ENCODE measurements around the gene TPK1. TPM values are rescaled to one million over a fixed set of nuclear protein-coding genes. Genes with fewer than 3 reads are reported as not detected.

TPK1 gene
- polyA plus RNA-seq, 2 of the 4 experiments (the other 2 are of a cell fraction), result 1.4 to 2.5 TPM

GRCh38 chr7:144731661-144732351 is 104.0 kb downstream of the TPK1 start:
- DNase-seq (ENCODE audit: low read depth in 1 of 2, low spot score in 1 of 2), result no peak
- Histone ChIP-seq H3K4me1 (no peaks in the 10 kb centered on the region), H3K27ac (no peak overlapping the region), H3K9me3 (no peaks in the 10 kb centered on the region), H3K4me3 (no peak overlapping the region), H3K4me2 (no peak overlapping the region)
- TF ChIP-seq GATA3 (IDR thresholded peaks at IDR 0.05; ENCODE audit: borderline replicate concordance), result no peak
- no peak for TF ChIP-seq POLR2A (IDR thresholded peaks at IDR 0.05; ENCODE audit: low read length)
- TF ChIP-seq POLR2AphosphoS2 (conservative IDR thresholded peaks at IDR 0.05; ENCODE audit: low read length), result no peak
- TF ChIP-seq ZNF302 (CRISPR knock-in tag; IDR thresholded peaks at IDR 0.05), result no peak
- no peak for TF ChIP-seq RARB (CRISPR knock-in tag; IDR thresholded peaks at IDR 0.05)
- no peak for TF ChIP-seq ZSCAN20 (CRISPR knock-in tag; IDR thresholded peaks at IDR 0.05)
- TF ChIP-seq FOSL2 (IDR thresholded peaks at IDR 0.05), result no peak
- no peak for TF ChIP-seq FOSL2 (CRISPR knock-in tag; IDR thresholded peaks at IDR 0.05)
- TF ChIP-seq EP300 (IDR thresholded peaks at IDR 0.05), result no peak
- TF ChIP-seq, protein P1, sequence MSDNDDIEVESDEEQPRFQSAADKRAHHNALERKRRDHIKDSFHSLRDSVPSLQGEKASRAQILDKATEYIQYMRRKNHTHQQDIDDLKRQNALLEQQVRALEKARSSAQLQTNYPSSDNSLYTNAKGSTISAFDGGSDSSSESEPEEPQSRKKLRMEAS (IDR thresholded peaks at IDR 0.05), result no peak
- TF ChIP-seq RNF2 (IDR thresholded peaks at IDR 0.05; ENCODE audit: borderline replicate concordance, low read depth), result no peak
- TF ChIP-seq HOXB13 (CRISPR knock-in tag; IDR thresholded peaks at IDR 0.05; ENCODE audit: low read depth), result no peak
- no peak for TF ChIP-seq E2F6 (IDR thresholded peaks at IDR 0.05; ENCODE audit: borderline replicate concordance, low read depth)
- no peak for FAIRE-seq
- ChIA-PET POLR2A (no interaction called here), CTCF (interaction anchor here (0.7 kb wide), 1 partner anchor 16 kb away, joined by 3 read pairs; no protein-coding TSS in a partner anchor)
- WGBS (ENCODE audit: missing lambda C conversion rate), result 39% methylated on average over 6 of the region's 6 CpGs
- no peak for ATAC-seq

GRCh38 chr7:144730224-144730623 is 105.6 kb downstream of the TPK1 start:
- POLR2A ChIA-PET, result no interaction called here
- no peak overlapping the region for H3K27ac ChIP-seq
- WGBS (ENCODE audit: missing lambda C conversion rate), result 33% methylated on average over 3 of the region's 3 CpGs
- TF ChIP-seq HOXB13 (CRISPR knock-in tag; IDR thresholded peaks at IDR 0.05; ENCODE audit: low read depth), result no peak
- peak; percentile 64 for TF ChIP-seq MAFK (IDR thresholded peaks at IDR 0.05; ENCODE audit: partially characterized antibody)
- TF ChIP-seq JUN (IDR thresholded peaks at IDR 0.05), result no peak
- TF ChIP-seq FOSL2 (IDR thresholded peaks at IDR 0.05), result no peak
- no peak for TF ChIP-seq FOSL2 (CRISPR knock-in tag; IDR thresholded peaks at IDR 0.05)
- TF ChIP-seq ZC3H11A (IDR thresholded peaks at IDR 0.05), result no peak
- no peak for TF ChIP-seq BCL3 (IDR thresholded peaks at IDR 0.05)
- no peak for TF ChIP-seq SMC3 (IDR thresholded peaks at IDR 0.05)
- no peak for TF ChIP-seq NPAS2 (CRISPR knock-in tag; IDR thresholded peaks at IDR 0.05; ENCODE audit: borderline replicate concordance)
- DNase-seq (ENCODE audit: low read depth in 1 of 2, low spot score in 1 of 2), result no peak
- CTCF ChIA-PET, result interaction anchor here (0.8 kb wide), 1 partner anchor 10 kb away, joined by 3 read pairs; no protein-coding TSS in a partner anchor
- ATAC-seq, result no peak
- no peak overlapping the region for H3K4me2 ChIP-seq
- no peaks in the 10 kb centered on the region for H3K4me1 ChIP-seq
- no peaks in the 10 kb centered on the region for H3K9me3 ChIP-seq
- no peak overlapping the region for H3K4me3 ChIP-seq
- FAIRE-seq, result no peak

DNA sequence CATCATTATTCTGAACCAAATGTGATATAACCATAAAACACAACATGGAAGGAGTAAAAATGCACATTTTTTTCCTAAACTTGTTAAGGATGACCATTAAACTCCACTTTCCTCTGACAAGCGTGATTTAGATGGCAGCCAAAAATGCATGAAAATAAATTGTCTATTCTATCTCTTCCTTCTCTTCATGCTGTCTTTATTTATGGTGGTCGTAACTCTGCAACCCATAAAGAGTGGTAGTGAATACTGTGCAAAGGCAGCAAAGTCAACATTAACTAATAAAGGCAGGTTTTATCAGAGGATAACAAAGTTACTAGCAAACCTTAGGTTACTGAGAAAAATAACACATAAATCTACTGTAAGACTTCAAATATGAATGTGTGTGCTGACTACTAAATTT is 106.6 kb downstream of the TPK1 start:
- Histone ChIP-seq H3K9me3 (no peaks in the 10 kb centered on the region), H3K4me2 (no peak overlapping the region), H3K4me3 (no peak overlapping the region), H3K4me1 (no peaks in the 10 kb centered on the region), H3K27ac (no peak overlapping the region)
- ATAC-seq, result no peak
- no peak for FAIRE-seq
- WGBS (ENCODE audit: missing lambda C conversion rate), result 56% methylated on average over 2 of the region's 2 CpGs
- CTCF ChIA-PET, result interaction anchor here (0.8 kb wide), 1 partner anchor 11 kb away, joined by 3 read pairs; no protein-coding TSS in a partner anchor
- no peak for DNase-seq (ENCODE audit: low read depth in 1 of 2, low spot score in 1 of 2)
- POLR2A ChIA-PET, result no interaction called here
- TF ChIP-seq SMC3 (IDR thresholded peaks at IDR 0.05) (no peak), BHLHE40 (IDR thresholded peaks at IDR 0.05; ENCODE audit: low read depth, low read length) (no peak), BCL3 (IDR thresholded peaks at IDR 0.05) (no peak), HOXA7 (CRISPR knock-in tag; IDR thresholded peaks at IDR 0.05) (no peak), CTCF (IDR thresholded peaks at IDR 0.05) (no peak), JUNB (IDR thresholded peaks at IDR 0.05) (no peak), FOSL2 (IDR thresholded peaks at IDR 0.05) (no peak), FOSL2 (CRISPR knock-in tag; IDR thresholded peaks at IDR 0.05) (no peak), RFX5 (IDR thresholded peaks at IDR 0.05) (no peak), TFCP2L1 (CRISPR knock-in tag; IDR thresholded peaks at IDR 0.05) (no peak), NR3C1 (IDR thresholded peaks at IDR 0.05) (no peak), PHF8 (IDR thresholded peaks at IDR 0.05; ENCODE audit: borderline replicate concordance, low read depth) (no peak), CEBPB (IDR thresholded peaks at IDR 0.05) (no peak)
- TF ChIP-seq, protein P2, sequence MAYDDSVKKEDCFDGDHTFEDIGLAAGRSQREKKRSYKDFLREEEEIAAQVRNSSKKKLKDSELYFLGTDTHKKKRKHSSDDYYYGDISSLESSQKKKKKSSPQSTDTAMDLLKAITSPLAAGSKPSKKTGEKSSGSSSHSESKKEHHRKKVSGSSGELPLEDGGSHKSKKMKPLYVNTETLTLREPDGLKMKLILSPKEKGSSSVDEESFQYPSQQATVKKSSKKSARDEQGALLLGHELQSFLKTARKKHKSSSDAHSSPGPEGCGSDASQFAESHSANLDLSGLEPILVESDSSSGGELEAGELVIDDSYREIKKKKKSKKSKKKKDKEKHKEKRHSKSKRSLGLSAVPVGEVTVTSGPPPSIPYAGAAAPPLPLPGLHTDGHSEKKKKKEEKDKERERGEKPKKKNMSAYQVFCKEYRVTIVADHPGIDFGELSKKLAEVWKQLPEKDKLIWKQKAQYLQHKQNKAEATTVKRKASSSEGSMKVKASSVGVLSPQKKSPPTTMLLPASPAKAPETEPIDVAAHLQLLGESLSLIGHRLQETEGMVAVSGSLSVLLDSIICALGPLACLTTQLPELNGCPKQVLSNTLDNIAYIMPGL (CRISPR knock-in tag; IDR thresholded peaks at IDR 0.05; ENCODE audit: borderline replicate concordance), result no peak
